OCI-LY7 (cell line): Measurements from ENCODE around the gene DFFB. TPM values are rescaled to one million over a fixed set of nuclear protein-coding genes. Genes with fewer than 3 reads are reported as not detected.

Experiments
- BruUV-seq: library from RNA; stranded (reverse); fragments of 400-500 nt; replicated peaks from 2 replicates; lab custom pipeline; 2021; lab: Mats Ljungman, UMichigan
- CTCF ChIA-PET: fragments of 300-600 bp; sonication (Branson Sonifier 250); formaldehyde crosslinking; loops from one replicate; lab custom pipeline; 2022; ENCODE audit warnings: antibody characterized with exemption; ENCODE audit not compliant: unreplicated experiment; lab: Charles Lee
- POLR2A ChIA-PET: fragments of 300-600 bp; sonication (Branson Sonifier 250); formaldehyde crosslinking; loops from one replicate; lab custom pipeline; 2022; ENCODE audit warnings: antibody characterized with exemption; lab: Charles Lee
- DNase-seq: peaks from one replicate; pipeline ENCODE4 v3.0.0-alpha.2; 2015; ENCODE audit warnings: low spot score
- H2AFZ ChIP-seq: fragments of 200-600 bp; sonication (generic), shearing (Covaris generic); 2 replicates; pipeline ENCODE4 v1.6.1; 2014; ENCODE audit warnings: mild to moderate bottlenecking, antibody characterized with exemption, low read length, moderate library complexity
- H3K27ac ChIP-seq: fragments of 200-600 bp; sonication (generic); 2 replicates; pipeline ENCODE4 v1.5.1; 2014; ENCODE audit warnings: mixed run types, low read depth, mild to moderate bottlenecking, moderate library complexity, low read length, inconsistent platforms; ENCODE audit not compliant: poor library complexity, severe bottlenecking
- H3K36me3 ChIP-seq: fragments of 200-600 bp; sonication (generic); 2 replicates; pipeline ENCODE4 v1.6.1; 2014; ENCODE audit warnings: mild to moderate bottlenecking, antibody characterized with exemption, low read length, moderate library complexity, mixed read lengths; ENCODE audit not compliant: insufficient read depth
- H3K4me1 ChIP-seq: fragments of 200-600 bp; sonication (generic); 2 replicates; pipeline ENCODE4 v1.5.1; 2014; ENCODE audit warnings: mild to moderate bottlenecking, low read length; ENCODE audit not compliant: insufficient read depth, poor library complexity, severe bottlenecking
- H3K4me2 ChIP-seq: fragments of 200-600 bp; sonication (generic); 2 replicates; pipeline ENCODE4 v1.6.1; 2014; ENCODE audit warnings: mild to moderate bottlenecking, low read length
- H3K4me3 ChIP-seq: fragments of 200-600 bp; sonication (generic); 2 replicates; pipeline ENCODE4 v1.5.1; 2014; ENCODE audit warnings: mild to moderate bottlenecking, low read depth, low read length; ENCODE audit not compliant: poor library complexity, severe bottlenecking
- H3K79me2 ChIP-seq: fragments of 200-600 bp; sonication (generic); 2 replicates; pipeline ENCODE4 v1.6.1; 2016; ENCODE audit warnings: low read depth, mild to moderate bottlenecking, low read length, moderate library complexity, mixed read lengths; ENCODE audit not compliant: insufficient read depth
- H3K9me2 ChIP-seq: fragments of 200-600 bp; sonication (generic); 2 replicates; pipeline ENCODE4 v1.6.1; 2016; ENCODE audit warnings: mild to moderate bottlenecking, low read length, mixed read lengths; ENCODE audit not compliant: insufficient read depth
- H3K9me3 ChIP-seq: fragments of 200-600 bp; sonication (generic); 2 replicates; pipeline ENCODE4 v1.6.1; 2014; ENCODE audit warnings: mild to moderate bottlenecking, mixed run types, low read length, mixed read lengths
- H4K20me1 ChIP-seq: fragments of 200-600 bp; sonication (generic); 2 replicates; pipeline ENCODE4 v1.6.1; 2014; ENCODE audit warnings: mild to moderate bottlenecking, antibody characterized with exemption, low read length, moderate library complexity, mixed read lengths; ENCODE audit not compliant: insufficient read depth
- CTCF ChIP-seq: fragments of 200-600 bp; sonication (generic); conservative IDR thresholded peaks from 2 replicates; pipeline ENCODE4 v1.5.1; 2014; ENCODE audit warnings: mild to moderate bottlenecking, antibody characterized with exemption, low read length, moderate library complexity, mixed read lengths
- EZH2phosphoT487 ChIP-seq: fragments of 200-600 bp; sonication (generic); IDR thresholded peaks from 2 replicates; pipeline ENCODE4 v1.6.1; 2018; ENCODE audit warnings: low read depth, borderline replicate concordance, mild to moderate bottlenecking, mixed run types, antibody characterized with exemption, low read length, moderate library complexity, mixed read lengths
- intact Hi-C: fragments of 100-400 bp; cut with micrococcal nuclease; formaldehyde crosslinking; loops from one replicate; pipeline ENCODE4 v1.10.0; 2022; ENCODE audit not compliant: unreplicated experiment
- total RNA-seq, 2 experiments: library from RNA; depleted of rRNA in 1 of 2; stranded (reverse); fragments of >200 nt in 1 of 2; shearing (Covaris generic) in 1 of 2; gene quantifications; 2 replicates each; pipeline ENCODE4 v1.2.3, GENCODE V29; 2014 to 2022

Gene DFFB
- total RNA-seq, 2 experiments from 2014 or later: 15.2 to 17.9 TPM

- no TSS peak for BruUV-seq
- intact Hi-C loops: no loop called here
- Histone ChIP-seq H3K4me2 (no peak overlapping the region), H3K79me2 (0 out of 2 replicates have a peak, but pooled peaks cover 7% of the 10 kb centered on the region), H3K4me3 (no peak overlapping the region), H2AFZ (no peak overlapping the region), H3K9me2 (no peaks in the 10 kb centered on the region), H3K27ac (no peak overlapping the region), H4K20me1 (no peaks in the 10 kb centered on the region), H3K36me3 (peaks cover 16% of the 10 kb centered on the region), H3K4me1 (peaks cover 11% of the 10 kb centered on the region), H3K9me3 (no peaks in the 10 kb centered on the region)
- TF ChIP-seq CTCF (no peak), EZH2phosphoT487 (no peak)
- ChIA-PET POLR2A (no interaction called here), CTCF (no interaction called here)
- DNase-seq: no peak
Measured at GRCh38 chr1:3863231-3863935, 6.1 kb downstream of the DFFB start.

DNA sequence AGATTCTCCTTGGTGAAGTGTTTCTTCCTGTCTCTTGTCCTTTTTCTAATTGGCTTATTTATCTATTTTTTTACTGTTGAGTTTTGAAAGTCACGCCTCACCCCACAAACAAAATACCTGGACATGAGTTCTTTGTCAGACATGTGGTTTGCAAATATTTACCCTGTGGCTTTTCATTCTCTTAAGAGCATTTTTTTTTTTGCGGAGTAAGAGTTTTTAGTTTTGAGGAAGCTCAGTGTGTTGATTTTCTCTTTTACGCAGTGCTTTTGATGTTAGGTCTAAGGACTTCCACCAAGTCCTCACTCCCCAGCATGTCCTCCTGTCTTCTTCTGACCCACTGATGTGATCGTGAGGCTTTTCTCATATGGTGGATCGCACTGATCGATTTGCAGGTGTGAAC, 7.6 kb downstream of the DFFB start:
- Histone ChIP-seq H4K20me1 (no peaks in the 10 kb centered on the region), H3K9me2 (no peaks in the 10 kb centered on the region), H3K4me2 (no peak overlapping the region), H2AFZ (no peak overlapping the region), H3K4me1 (no peaks in the 10 kb centered on the region), H3K36me3 (peaks cover 29% of the 10 kb centered on the region), H3K27ac (no peak overlapping the region), H3K9me3 (no peaks in the 10 kb centered on the region), H3K79me2 (no peaks in the 10 kb centered on the region), H3K4me3 (no peak overlapping the region)
- intact Hi-C loops: no loop called here
- CTCF ChIA-PET: no interaction called here
- POLR2A ChIA-PET: no interaction called here
- TF ChIP-seq EZH2phosphoT487: no peak
- no peak for TF ChIP-seq CTCF
- BruUV-seq: no TSS peak
- no peak for DNase-seq

- no peaks in the 10 kb centered on the region for H3K79me2 ChIP-seq
- no peaks in the 10 kb centered on the region for H4K20me1 ChIP-seq
- ChIA-PET CTCF (interaction anchor here (0.7 kb wide), 1 partner anchor 12 kb away, joined by 3 read pairs; no protein-coding TSS in a partner anchor), POLR2A (no interaction called here)
- no peak overlapping the region for H2AFZ ChIP-seq
- H3K9me3 ChIP-seq: no peaks in the 10 kb centered on the region
- peaks cover 36% of the 10 kb centered on the region for H3K36me3 ChIP-seq
- H3K9me2 ChIP-seq: no peaks in the 10 kb centered on the region
- H3K4me2 ChIP-seq: no peak overlapping the region
- H3K27ac ChIP-seq: no peak overlapping the region
- no peaks in the 10 kb centered on the region for H3K4me1 ChIP-seq
- no peak overlapping the region for H3K4me3 ChIP-seq
- no peak for DNase-seq
- no TSS peak for BruUV-seq
- TF ChIP-seq CTCF: no peak
- intact Hi-C loops: no loop called here
Measured at GRCh38 chr1:3865606-3866160, 8.4 kb downstream of the DFFB start.
